KOPT-K1 (cell line): ENCODE measurements around the gene FBH1.

ENCODE experiments used
- H3K27ac ChIP-seq: fragments of 200-600 bp; sonication (generic); 2 replicates; pipeline ENCODE4 v1.5.1; 2016; ENCODE audit warnings: antibody characterized with exemption, mild to moderate bottlenecking, low read depth, low read length; ENCODE audit not compliant: poor library complexity, severe bottlenecking
- H3K36me3 ChIP-seq: fragments of 200-600 bp; sonication (generic); 2 replicates; pipeline ENCODE4 v1.5.1; 2017; ENCODE audit warnings: antibody characterized with exemption, mild to moderate bottlenecking, low read length, moderate library complexity; ENCODE audit not compliant: insufficient read depth
- H3K9me3 ChIP-seq: fragments of 200-600 bp; sonication (generic); 2 replicates; pipeline ENCODE4 v1.5.1; 2017; ENCODE audit warnings: antibody characterized with exemption, low read length, mild to moderate bottlenecking; ENCODE audit not compliant: insufficient read depth, poor library complexity, severe bottlenecking

Gene FBH1

GRCh38 chr10:5976512-5977470 is 86.7 kb downstream of the FBH1 start:
- Histone ChIP-seq H3K36me3 (no peaks in the 10 kb centered on the region), H3K9me3 (no peaks in the 10 kb centered on the region), H3K27ac (peak overlapping the region; percentile 79)

GRCh38 chr10:5977471-5978229 is 87.6 kb downstream of the FBH1 start, which contains the start of gene IL15RA:
IL15RA (minus strand) TSS chr10:5977543; CDS start chr10:5977492, 51 bp downstream.
- no peaks in the 10 kb centered on the region for H3K36me3 ChIP-seq
- H3K27ac ChIP-seq: peak within 1 kb of the TSS; percentile 79
- H3K9me3 ChIP-seq: no peaks in the 10 kb centered on the region

GRCh38 chr10:5978230-5978489 is 88.1 kb downstream of the FBH1 start:
- Histone ChIP-seq H3K9me3 (no peaks in the 10 kb centered on the region), H3K27ac (peak overlapping the region; percentile 79), H3K36me3 (no peaks in the 10 kb centered on the region)

GRCh38 chr10:5981529-5981928 is 91.5 kb downstream of the FBH1 start:
- H3K36me3 ChIP-seq: no peaks in the 10 kb centered on the region
- H3K27ac ChIP-seq: no peak overlapping the region
- H3K9me3 ChIP-seq: no peaks in the 10 kb centered on the region

GRCh38 chr10:5983774-5984173 is 93.7 kb downstream of the FBH1 start:
- Histone ChIP-seq H3K9me3 (no peaks in the 10 kb centered on the region), H3K36me3 (no peaks in the 10 kb centered on the region), H3K27ac (no peak overlapping the region)

- Histone ChIP-seq H3K27ac (no peak overlapping the region), H3K9me3 (no peaks in the 10 kb centered on the region), H3K36me3 (no peaks in the 10 kb centered on the region)
These were observed 95.0 kb downstream of the FBH1 start for GRCh38 chr10:5985029-5985428.
